Islet precursor cell (in vitro differentiated cells): Measurements from ENCODE around the gene LRRC4C.

Experiments
- DNase-seq: peaks from one replicate; pipeline ENCODE4 v3.0.0-alpha.2; 2018

Gene LRRC4C

GRCh38 chr11:40421208-40421981 is 1038.1 kb downstream of the LRRC4C start:
- no peak for DNase-seq

- DNase-seq, result no peak
Observed at GRCh38 chr11:40417627-40418026, 1041.8 kb downstream of the LRRC4C start.

- DNase-seq, result no peak
Observed at GRCh38 chr11:40407355-40407754, 1052.1 kb downstream of the LRRC4C start.

GRCh38 chr11:40405614-40406013 is 1053.8 kb downstream of the LRRC4C start:
- no peak for DNase-seq

- DNase-seq, result no peak
Observed at GRCh38 chr11:40403321-40403720, 1056.1 kb downstream of the LRRC4C start.

GRCh38 chr11:40401132-40401853 is 1058.2 kb downstream of the LRRC4C start:
- no peak for DNase-seq

- no peak for DNase-seq
Observed at GRCh38 chr11:40397141-40397540, 1062.3 kb downstream of the LRRC4C start.

- no peak for DNase-seq
Observed at GRCh38 chr11:40393511-40393910, 1065.9 kb downstream of the LRRC4C start.

GRCh38 chr11:40391679-40392078 is 1067.8 kb downstream of the LRRC4C start:
- DNase-seq, result no peak

GRCh38 chr11:40388097-40388818 is 1071.2 kb downstream of the LRRC4C start:
- DNase-seq, result no peak

- no peak for DNase-seq
Observed at GRCh38 chr11:40387240-40387980, 1072.0 kb downstream of the LRRC4C start.

- no peak for DNase-seq
Observed at GRCh38 chr11:40384991-40385390, 1074.5 kb downstream of the LRRC4C start.

- DNase-seq, result no peak
Observed at GRCh38 chr11:40381481-40381880, 1078.0 kb downstream of the LRRC4C start.

- DNase-seq, result no peak
Observed at GRCh38 chr11:40380835-40381234, 1078.6 kb downstream of the LRRC4C start.

GRCh38 chr11:40376331-40376730 is 1083.1 kb downstream of the LRRC4C start:
- DNase-seq, result no peak

- DNase-seq, result no peak
Observed at GRCh38 chr11:40370821-40371616, 1088.4 kb downstream of the LRRC4C start.

- no peak for DNase-seq
Observed at GRCh38 chr11:40360206-40360798, 1099.2 kb downstream of the LRRC4C start.

GRCh38 chr11:40354121-40354520 is 1105.3 kb downstream of the LRRC4C start:
- DNase-seq, result no peak

- DNase-seq, result no peak
Observed at GRCh38 chr11:40340911-40341310, 1118.5 kb downstream of the LRRC4C start.

- DNase-seq, result no peak
Observed at GRCh38 chr11:40338739-40339138, 1120.7 kb downstream of the LRRC4C start.

- no peak for DNase-seq
Observed at GRCh38 chr11:40338062-40338461, 1121.4 kb downstream of the LRRC4C start.

- no peak for DNase-seq
Observed at GRCh38 chr11:40337118-40337517, 1122.3 kb downstream of the LRRC4C start.
